H1 (cell line): ENCODE data around the gene ZNF490. TPM values are rescaled to one million over a fixed set of nuclear protein-coding genes. Genes with fewer than 3 reads are reported as not detected.

Source experiments
- CTCF ChIA-PET: fragments of 300-600 bp; sonication (Branson Sonifier 250); formaldehyde crosslinking; loops from one replicate; lab custom pipeline; 2021; ENCODE audit not compliant: partially characterized antibody; lab: Charles Lee
- POLR2A ChIA-PET: fragments of 300-600 bp; sonication (Branson Sonifier 250); formaldehyde crosslinking; loops from one replicate; lab custom pipeline; 2021; ENCODE audit warnings: inconsistent platforms; ENCODE audit not compliant: partially characterized antibody; lab: Charles Lee
- DNase-seq, 2 experiments: peaks; one replicate each; pipeline versions ENCODE4 v3.0.0 to v3.0.0-alpha.2; 2010 to 2022; ENCODE audit warnings: low spot score in 2 of 2, low read depth in 1 of 2, mixed read lengths in 1 of 2
- FAIRE-seq: peaks from 2 replicates; lab custom pipeline; 2011; peaks lifted over from hg19 to GRCh38; lab: Jason Lieb, UNC
- H2AFZ ChIP-seq: 2 replicates; pipeline ENCODE4 v1.8.1; 2012; ENCODE audit warnings: low read length, inconsistent platforms
- H2AK5ac ChIP-seq: 2 replicates; pipeline ENCODE4 v1.6.1; 2013; ENCODE audit warnings: low read depth, low read length
- H2BK120ac ChIP-seq: replicated peaks from 2 replicates; pipeline ENCODE3; 2013; ENCODE audit warnings: low read depth, low read length, inconsistent platforms
- H2BK12ac ChIP-seq: 2 replicates; pipeline ENCODE4 v1.6.1; 2013; ENCODE audit warnings: low read depth, low read length
- H2BK15ac ChIP-seq: 2 replicates; pipeline ENCODE4 v1.6.1; 2013; ENCODE audit warnings: low read length
- H2BK20ac ChIP-seq: 2 replicates; pipeline ENCODE4 v1.6.1; 2013; ENCODE audit warnings: low read length
- H2BK5ac ChIP-seq: 2 replicates; pipeline ENCODE4 v1.6.1; 2013; ENCODE audit warnings: low read depth, low read length
- H3K14ac ChIP-seq: 2 replicates; pipeline ENCODE4 v1.6.1; 2013; ENCODE audit warnings: inconsistent platforms; ENCODE audit not compliant: insufficient read length
- H3K18ac ChIP-seq: 2 replicates; pipeline ENCODE4 v1.6.1; 2013; ENCODE audit warnings: low read length; ENCODE audit errors: extremely low read depth
- H3K23ac ChIP-seq: 2 replicates; pipeline ENCODE4 v1.6.1; 2013; ENCODE audit warnings: inconsistent platforms; ENCODE audit not compliant: insufficient read length
- H3K23me2 ChIP-seq: 2 replicates; pipeline ENCODE4 v1.6.1; 2013; ENCODE audit warnings: low read depth, low read length
- H3K27ac ChIP-seq: 2 replicates; pipeline ENCODE4 v1.6.1; 2011; ENCODE audit warnings: low read depth, low read length, inconsistent platforms
- H3K27me3 ChIP-seq, 4 experiments: replicated peaks in 1 of 4; 1 replicate in 1 of 4; 2 replicates in 3 of 4; pipeline versions ENCODE4 v1.6.1 to v1.8.1; 2011 to 2013; ENCODE audit warnings: low read length in 3 of 4, mild to moderate bottlenecking in 3 of 4, inconsistent platforms in 2 of 4, mixed read lengths in 2 of 4, moderate library complexity in 1 of 4; ENCODE audit not compliant: control insufficient read depth in 3 of 4, insufficient read depth in 3 of 4; ENCODE audit errors: extremely low read depth in 1 of 4
- H3K36me3 ChIP-seq, 4 experiments: 2 replicates each; pipeline versions ENCODE4 v1.6.1 to v1.8.1; 2011 to 2013; ENCODE audit warnings: mild to moderate bottlenecking in 4 of 4, low read length in 3 of 4, moderate library complexity in 2 of 4, control low read depth in 1 of 4, inconsistent platforms in 1 of 4; ENCODE audit not compliant: insufficient read depth in 4 of 4, control insufficient read depth in 2 of 4
- H3K4ac ChIP-seq: replicated peaks from 2 replicates; pipeline ENCODE3; 2013; ENCODE audit warnings: low read length, low read depth, mixed read lengths, inconsistent platforms; ENCODE audit not compliant: insufficient read length
- H3K4me1 ChIP-seq, 4 experiments: replicated peaks in 1 of 4; 1 replicate in 1 of 4; 2 replicates in 3 of 4; pipeline versions ENCODE4 v1.6.1 to v1.8.1; 2011 to 2013; ENCODE audit warnings: low read length in 3 of 4, inconsistent platforms in 2 of 4, mixed read lengths in 1 of 4; ENCODE audit not compliant: insufficient read depth in 4 of 4, control insufficient read depth in 3 of 4
- H3K4me2 ChIP-seq, 2 experiments: 2 replicates each; pipeline versions ENCODE4 v1.6.1 to v1.8.1; 2011 to 2013; ENCODE audit warnings: low read depth in 2 of 2, low read length in 2 of 2, control low read depth in 1 of 2, inconsistent platforms in 1 of 2, mild to moderate bottlenecking in 1 of 2; ENCODE audit not compliant: insufficient read depth in 1 of 2
- H3K4me3 ChIP-seq, 4 experiments: fragments of 200-600, 300-600 bp in 1 of 4; sonication (generic), shearing (Covaris generic), sonication (Bioruptor Twin) in 1 of 4; 2 replicates each; pipeline versions ENCODE4 v1.5.1 to v1.8.1; 2011 to 2016; ENCODE audit warnings: low read length in 4 of 4, low read depth in 3 of 4, control low read depth in 2 of 4, inconsistent platforms in 2 of 4, mild to moderate bottlenecking in 2 of 4, mixed read lengths in 1 of 4, moderate library complexity in 1 of 4; ENCODE audit not compliant: insufficient read depth in 2 of 4; ENCODE audit errors: extremely low read depth in 1 of 4
- H3K56ac ChIP-seq: replicated peaks from 2 replicates; pipeline ENCODE3; 2013; ENCODE audit warnings: low read depth, mild to moderate bottlenecking, mixed read lengths, low read length, inconsistent platforms; ENCODE audit not compliant: insufficient read length
- H3K79me1 ChIP-seq: 2 replicates; pipeline ENCODE4 v1.6.1; 2013; ENCODE audit warnings: low read depth, low read length, control low read depth
- H3K79me2 ChIP-seq, 2 experiments: 2 replicates each; pipeline versions ENCODE4 v1.6.1 to v1.8.1; 2012 to 2013; ENCODE audit warnings: low read length in 2 of 2, mild to moderate bottlenecking in 2 of 2, inconsistent platforms in 1 of 2; ENCODE audit not compliant: insufficient read depth in 2 of 2, control insufficient read depth in 1 of 2
- H3K9ac ChIP-seq, 4 experiments: replicated peaks in 1 of 4; 1 replicate in 1 of 4; 2 replicates in 3 of 4; pipeline versions ENCODE4 v1.6.1 to v1.8.1; 2011 to 2013; ENCODE audit warnings: low read depth in 3 of 4, low read length in 3 of 4, control low read depth in 2 of 4, mild to moderate bottlenecking in 2 of 4, moderate library complexity in 2 of 4, inconsistent platforms in 1 of 4; ENCODE audit errors: extremely low read depth in 1 of 4
- H3K9me3 ChIP-seq, 2 experiments: 2 replicates each; pipeline versions ENCODE4 v1.6.1 to v1.8.1; 2012 to 2013; ENCODE audit warnings: mild to moderate bottlenecking in 2 of 2, moderate library complexity in 2 of 2, control low read depth in 1 of 2, inconsistent platforms in 1 of 2, low read depth in 1 of 2, low read length in 1 of 2, mixed read lengths in 1 of 2; ENCODE audit not compliant: insufficient read depth in 2 of 2
- H4K20me1 ChIP-seq, 2 experiments: replicated peaks in 1 of 2; 2 replicates each; pipeline versions ENCODE3 to v1.8.1; 2011 to 2013; ENCODE audit warnings: inconsistent platforms in 2 of 2, low read length in 2 of 2, mild to moderate bottlenecking in 1 of 2; ENCODE audit not compliant: insufficient read depth in 2 of 2, control insufficient read depth in 1 of 2
- H4K5ac ChIP-seq: 2 replicates; pipeline ENCODE4 v1.6.1; 2013; ENCODE audit warnings: low read length, low read depth, mixed read lengths, inconsistent platforms; ENCODE audit not compliant: insufficient read length
- H4K8ac ChIP-seq: 2 replicates; pipeline ENCODE4 v1.8.0; 2013; ENCODE audit warnings: mild to moderate bottlenecking, moderate library complexity, low read length, inconsistent platforms; ENCODE audit not compliant: insufficient read depth; ENCODE audit errors: extremely low read depth
- H4K91ac ChIP-seq: replicated peaks from 2 replicates; pipeline ENCODE3; 2013; ENCODE audit warnings: low read length, mixed read lengths, inconsistent platforms; ENCODE audit not compliant: insufficient read length
- ASH2L ChIP-seq: fragments of 200-600, 300-600 bp; sonication (generic); IDR thresholded peaks from one replicate; pipeline ENCODE4 v1.7.1; 2017; ENCODE audit warnings: low read length
- CHD1 ChIP-seq: IDR thresholded peaks from 2 replicates; pipeline ENCODE4 v1.6.1; 2012; ENCODE audit warnings: low read depth, low read length, improper control_type of control experiment
- CHD2 ChIP-seq: IDR thresholded peaks from 2 replicates; pipeline ENCODE4 v1.6.1; 2012; ENCODE audit warnings: low read length, improper control_type of control experiment
- EGR1 ChIP-seq: IDR thresholded peaks from 2 replicates; pipeline ENCODE4 v1.6.1; 2011; ENCODE audit warnings: low read depth, low read length, borderline replicate concordance
- KDM5A ChIP-seq: fragments of 200-600 bp; IDR thresholded peaks from 2 replicates; pipeline ENCODE4 v1.7.1; 2012; ENCODE audit warnings: mild to moderate bottlenecking, low read length, inconsistent platforms, mixed read lengths
- POLR2A ChIP-seq, 2 experiments: IDR thresholded peaks; 1 replicate in 1 of 2; 2 replicates in 1 of 2; pipeline ENCODE4 v1.6.1; 2011; ENCODE audit warnings: low read depth in 2 of 2, low read length in 2 of 2, mild to moderate bottlenecking in 2 of 2; ENCODE audit errors: control extremely low read depth in 1 of 2
- TAF1 ChIP-seq: IDR thresholded peaks from 2 replicates; pipeline ENCODE4 v1.6.1; 2011; ENCODE audit warnings: mild to moderate bottlenecking, low read depth, low read length
- TBP ChIP-seq: IDR thresholded peaks from 2 replicates; pipeline ENCODE4 v1.6.1; 2011; ENCODE audit warnings: low read depth, low read length, improper control_type of control experiment
- WGBS, 2 experiments: shearing (Covaris generic) in 1 of 2; methylation state at CpG; one replicate each; pipeline versions ENCODE4 v1.1.6 to v1.1.7; 2013 to 2015; ENCODE audit warnings: low lambda C conversion rate in 2 of 2, mixed read lengths in 2 of 2, inconsistent platforms in 1 of 2, low coverage in 1 of 2, missing lambda C conversion rate in 1 of 2; ENCODE audit not compliant: insufficient replicate concordance in 2 of 2, insufficient coverage in 1 of 2, insufficient read length in 1 of 2; ENCODE audit errors: extremely low coverage in 1 of 2, missing lambda C conversion rate in 1 of 2; 5-methylcytosine and 5-hydroxymethylcytosine counted together
- polyA plus RNA-seq, 7 experiments: library from polyadenylated mRNA; depleted of rRNA in 3 of 7; stranded (reverse) in 5 of 7; unstranded in 2 of 7; fragments of >200 nt in 5 of 7; fragments of 200-250 nt in 2 of 7; gene quantifications; 1 replicate in 5 of 7; 2 replicates in 1 of 7; 4 replicates in 1 of 7; pipeline versions ENCODE4 v1.2.1 to v1.2.3, GENCODE V29; 2011 to 2013; ENCODE audit warnings: missing spikeins in 2 of 7, mixed read lengths in 2 of 7
- total RNA-seq: library from RNA; stranded (reverse); fragmentation: NEBNext Ultra II Directional; extraction: Animal tissue kit (Norgen Biotek cat#: 25700); gene quantifications from 2 replicates; pipeline ENCODE4 v1.2.1, GENCODE V29; 2021
- TF ChIP-seq, protein P1 (sequence below), 3 experiments: IDR thresholded peaks; 1 replicate in 2 of 3; 2 replicates in 1 of 3; pipeline versions ENCODE4 v1.5.1 to v1.6.1; 2011; ENCODE audit warnings: low read length in 3 of 3, mild to moderate bottlenecking in 3 of 3, inconsistent platforms in 2 of 3, low read depth in 1 of 3, moderate library complexity in 1 of 3; ENCODE audit not compliant: insufficient read depth in 1 of 3; ENCODE audit errors: control extremely low read depth in 1 of 3

Gene ZNF490
- total and polyA plus RNA-seq, 2 of the 8 experiments (the other 6 are each of a cell fraction or from before 2014, with no cell fraction given), result 1.7 to 9.0 TPM

DNA sequence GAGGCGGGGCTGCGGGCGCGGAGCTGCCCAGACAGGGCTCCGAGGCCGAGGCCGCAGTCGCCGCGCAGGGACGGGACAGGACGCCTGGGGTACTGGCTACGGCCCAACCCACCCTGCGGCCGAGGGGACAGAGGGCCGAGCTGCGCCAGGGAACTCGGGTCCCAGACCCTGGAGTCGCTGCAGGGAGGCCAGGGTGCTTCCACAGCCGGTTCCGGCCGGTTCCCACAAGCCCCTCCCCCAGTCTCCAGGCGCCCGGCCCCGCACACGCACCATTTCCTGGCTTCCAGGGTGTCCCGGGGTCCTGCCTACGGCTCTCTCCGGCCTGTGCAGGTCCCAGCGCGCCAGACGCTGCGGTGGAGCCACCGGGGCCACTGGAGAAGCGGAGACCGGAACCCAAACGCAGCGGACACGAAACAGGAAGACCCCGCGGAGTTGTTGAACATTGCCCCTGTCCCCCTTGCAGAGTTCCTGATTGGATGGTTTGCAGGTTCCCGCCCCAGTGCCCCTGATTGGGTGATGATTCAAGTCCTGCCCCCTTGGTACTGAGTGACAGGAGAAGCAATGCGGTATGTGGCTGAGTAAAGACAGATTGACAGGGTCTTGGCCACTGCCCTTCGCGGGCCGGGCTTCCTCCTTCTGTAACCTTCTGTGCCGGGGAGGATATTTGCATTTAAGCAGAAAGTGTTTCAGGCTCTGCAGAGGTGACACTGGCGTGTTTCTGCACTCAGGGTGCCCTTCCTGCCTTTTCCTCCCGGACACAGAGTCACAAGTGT lies 59.4 kb downstream of the ZNF490 start, which contains the start of gene ZNF564:
TSS of gene ZNF564 (minus strand) at position 423 of the 773 bp plus-strand sequence. CDS start at position 273, 150 bp downstream.
- Histone ChIP-seq H3K9ac (peak within 1 kb of the TSS; percentile 85 to 93 (median 88)), H3K4me3 (peak within 1 kb of the TSS; percentile 85 to 88 (median 86)), H2AK5ac (no peak within 1 kb of the TSS), H3K79me2 (peaks cover 0 to 33% of the 10 kb centered on the region in 2 experiments; a peak in 2 of 4 replicates), H2BK5ac (peak within 1 kb of the TSS; percentile 97), H3K36me3 (no peaks in the 10 kb centered on the region), H4K8ac (peak within 1 kb of the TSS; percentile 98), H3K23me2 (no peaks in the 10 kb centered on the region; the same call in 1 of the 2 replicates), H3K18ac (peak within 1 kb of the TSS; percentile 93; the same call in 1 of the 2 replicates), H3K79me1 (peaks cover 7% of the 10 kb centered on the region; the same call in 1 of the 2 replicates), H3K14ac (no peak within 1 kb of the TSS), H4K91ac (peak within 1 kb of the TSS; percentile 72), H2BK120ac (no peak within 1 kb of the TSS), H2BK20ac (no peak within 1 kb of the TSS), H2BK12ac (no peak within 1 kb of the TSS), H3K23ac (no peak within 1 kb of the TSS), H3K27me3 (no peaks in the 10 kb centered on the region; a peak in 1 of 7 replicates), H3K56ac (peak within 1 kb of the TSS; percentile 52), H2BK15ac (peak within 1 kb of the TSS; percentile 92; the same call in 1 of the 2 replicates), H3K27ac (peak within 1 kb of the TSS; percentile 95), H2AFZ (peak within 1 kb of the TSS; percentile 98), H3K4ac (no peak within 1 kb of the TSS), H3K9me3 (no peaks in the 10 kb centered on the region), H3K4me2 (peak within 1 kb of the TSS; percentile 71 to 90), H4K5ac (peak within 1 kb of the TSS; percentile 95), H4K20me1 (peaks cover 0 to 4% of the 10 kb centered on the region in 2 experiments), H3K4me1 (peaks cover 0 to 2% (median 0%) of the 10 kb centered on the region in 4 experiments; a peak in 3 of 7 replicates)
- FAIRE-seq (peak; percentile 91), DNase-seq (peak; percentile 90 to 97)
- ChIA-PET POLR2A (interaction anchor here (0.6 to 2.5 kb wide), 11 partner anchors 9 to 395 kb away, joined by 3 to 11 read pairs (median 3); partner anchors contain the start of genes ZNF443, ZNF490, ZNF625 and ZNF791), CTCF (interaction anchor here (0.6 to 2.2 kb wide), 5 partner anchors 12 to 586 kb away, joined by 3 to 5 read pairs (median 4); partner anchors contain the start of gene ZNF763)
- 1% methylated on average over 34 of the region's 49 CpGs; no CpG with 5 or more reads in 1 of the 2 experiments for WGBS, 2 experiments
- TF ChIP-seq CHD1 (no peak), TBP (peak; percentile 91), CHD2 (peak; percentile 90), TAF1 (peak; percentile 93), ASH2L (peak; percentile 89), EGR1 (0 out of 2 replicates have a peak, but pooled peaks have one; percentile 11), KDM5A (peak; percentile 57; the same call in 1 of the 2 replicates), POLR2A (IDR thresholded peaks at IDR 0.05; ENCODE audit: control extremely low read depth in 1 of 2, low read depth in 2 of 2, low read length in 2 of 2) (peak; percentile 69 to 89)
- TF ChIP-seq, protein P1, sequence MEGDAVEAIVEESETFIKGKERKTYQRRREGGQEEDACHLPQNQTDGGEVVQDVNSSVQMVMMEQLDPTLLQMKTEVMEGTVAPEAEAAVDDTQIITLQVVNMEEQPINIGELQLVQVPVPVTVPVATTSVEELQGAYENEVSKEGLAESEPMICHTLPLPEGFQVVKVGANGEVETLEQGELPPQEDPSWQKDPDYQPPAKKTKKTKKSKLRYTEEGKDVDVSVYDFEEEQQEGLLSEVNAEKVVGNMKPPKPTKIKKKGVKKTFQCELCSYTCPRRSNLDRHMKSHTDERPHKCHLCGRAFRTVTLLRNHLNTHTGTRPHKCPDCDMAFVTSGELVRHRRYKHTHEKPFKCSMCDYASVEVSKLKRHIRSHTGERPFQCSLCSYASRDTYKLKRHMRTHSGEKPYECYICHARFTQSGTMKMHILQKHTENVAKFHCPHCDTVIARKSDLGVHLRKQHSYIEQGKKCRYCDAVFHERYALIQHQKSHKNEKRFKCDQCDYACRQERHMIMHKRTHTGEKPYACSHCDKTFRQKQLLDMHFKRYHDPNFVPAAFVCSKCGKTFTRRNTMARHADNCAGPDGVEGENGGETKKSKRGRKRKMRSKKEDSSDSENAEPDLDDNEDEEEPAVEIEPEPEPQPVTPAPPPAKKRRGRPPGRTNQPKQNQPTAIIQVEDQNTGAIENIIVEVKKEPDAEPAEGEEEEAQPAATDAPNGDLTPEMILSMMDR (IDR thresholded peaks at IDR 0.05; ENCODE audit: control extremely low read depth in 1 of 3, insufficient read depth in 1 of 3, low read depth in 1 of 3, low read length in 3 of 3), result no peak
